Transverse colon (tissue), 3 donors: ENCODE data around the gene CSTB.

Experiments used
- CTCF ChIP-seq, 5 experiments: fragments of 200-600 bp in 3 of 5; fragments of 450-650 bp in 2 of 5; sonication (generic) in 3 of 5; IDR thresholded peaks; 1 replicate in 2 of 5; 2 replicates in 3 of 5; pipeline ENCODE4 v1.5.1; 2016 to 2017; ENCODE audit warnings: antibody characterized with exemption in 5 of 5, inconsistent platforms in 3 of 5, mild to moderate bottlenecking in 2 of 5, moderate library complexity in 1 of 5
- POLR2A ChIP-seq: fragments of 450-650 bp; IDR thresholded peaks from one replicate; pipeline ENCODE4 v1.6.1; 2016; ENCODE audit warnings: antibody characterized with exemption, mild to moderate bottlenecking, moderate library complexity

GRCh38 chr21:43754948-43755781, 20.9 kb downstream of the CSTB start:
- no peak for TF ChIP-seq POLR2A
- TF ChIP-seq CTCF (IDR thresholded peaks at IDR 0.05): no peak
